CD14-positive monocyte (primary cell): ENCODE results near the gene LAGE3. TPM values are rescaled to one million over a fixed set of nuclear protein-coding genes. Genes with fewer than 3 reads are reported as not detected.

Source experiments
- DNase-seq, 3 donors: peaks; one replicate each; pipeline ENCODE4 v3.0.0-alpha.2; 2011 to 2022
- H2AFZ ChIP-seq: 2 replicates; pipeline ENCODE4 v1.6.0; 2012; ENCODE audit warnings: mild to moderate bottlenecking, low read depth, low read length, inconsistent platforms; ENCODE audit not compliant: insufficient read depth, poor library complexity, severe bottlenecking
- H3K27ac ChIP-seq, 2 donors: 1 replicate in 1 of 2; 2 replicates in 1 of 2; pipeline ENCODE4 v1.5.1; 2012 to 2013; ENCODE audit warnings: low read length in 2 of 2, control low read depth in 1 of 2, inconsistent platforms in 1 of 2, low read depth in 1 of 2, mild to moderate bottlenecking in 1 of 2
- H3K27me3 ChIP-seq, 2 donors: one replicate each; pipeline versions ENCODE4 v1.6.0 to v1.6.1; 2011 to 2013; ENCODE audit warnings: low read length in 2 of 2; ENCODE audit not compliant: control insufficient read depth in 2 of 2, insufficient read depth in 2 of 2
- H3K36me3 ChIP-seq, 2 donors: replicated peaks in 1 of 2; 1 replicate in 1 of 2; 2 replicates in 1 of 2; pipeline versions ENCODE4 v1.5.1 to v1.6.1; 2012 to 2013; ENCODE audit warnings: low read length in 2 of 2, control low read depth in 1 of 2, inconsistent platforms in 1 of 2, mild to moderate bottlenecking in 1 of 2; ENCODE audit not compliant: insufficient read depth in 2 of 2, control insufficient read depth in 1 of 2
- H3K4me1 ChIP-seq, 2 donors: 1 replicate in 1 of 2; 2 replicates in 1 of 2; pipeline versions ENCODE4 v1.5.1 to v1.6.1; 2012 to 2013; ENCODE audit warnings: low read length in 2 of 2, control low read depth in 1 of 2, inconsistent platforms in 1 of 2, mild to moderate bottlenecking in 1 of 2, moderate library complexity in 1 of 2; ENCODE audit not compliant: insufficient read depth in 2 of 2, control insufficient read depth in 1 of 2
- H3K4me2 ChIP-seq: replicated peaks from 2 replicates; pipeline ENCODE3; 2012; ENCODE audit warnings: low read length, moderate library complexity, mild to moderate bottlenecking; ENCODE audit not compliant: poor library complexity, severe bottlenecking; ENCODE audit errors: extremely low read depth
- H3K4me3 ChIP-seq, 3 experiments: fragments of 200-600 bp in 1 of 3; sonication (generic) in 1 of 3; replicated peaks in 1 of 3; 1 replicate in 2 of 3; 2 replicates in 1 of 3; pipeline ENCODE4 v1.5.1; 2011 to 2013; ENCODE audit warnings: low read length in 3 of 3, mild to moderate bottlenecking in 3 of 3, control low read depth in 2 of 3, low read depth in 2 of 3, inconsistent platforms in 1 of 3, moderate library complexity in 1 of 3
- H3K79me2 ChIP-seq: 2 replicates; pipeline ENCODE4 v1.6.0; 2012; ENCODE audit warnings: mild to moderate bottlenecking, control low read depth, inconsistent platforms, low read length, moderate library complexity; ENCODE audit not compliant: insufficient read depth
- H3K9ac ChIP-seq: 2 replicates; pipeline ENCODE4 v1.6.0; 2017; ENCODE audit warnings: low read length, mild to moderate bottlenecking; ENCODE audit not compliant: insufficient read depth, poor library complexity, severe bottlenecking
- H3K9me3 ChIP-seq, 2 donors: replicated peaks in 1 of 2; 1 replicate in 1 of 2; 2 replicates in 1 of 2; pipeline versions ENCODE4 v1.5.1 to v1.6.1; 2012 to 2013; ENCODE audit warnings: low read length in 2 of 2, control low read depth in 1 of 2; ENCODE audit not compliant: control insufficient read depth in 1 of 2, insufficient read depth in 1 of 2
- H4K20me1 ChIP-seq: 2 replicates; pipeline ENCODE4 v1.6.0; 2012; ENCODE audit warnings: mild to moderate bottlenecking, low read length, control low read depth, moderate library complexity; ENCODE audit not compliant: insufficient read depth
- H3K27ac Mint-ChIP-seq, 7 donors: one replicate each; pipeline ENCODE4 v1.8.0; 2020; ENCODE audit warnings: mild to moderate bottlenecking in 7 of 7, mixed read lengths in 7 of 7, moderate library complexity in 6 of 7, inconsistent platforms in 2 of 7
- H3K27me3 Mint-ChIP-seq, 3 donors: one replicate each; pipeline ENCODE4 v1.8.0; 2021 to 2022; ENCODE audit warnings: low read depth in 3 of 3, mild to moderate bottlenecking in 3 of 3, mixed read lengths in 3 of 3, moderate library complexity in 3 of 3, inconsistent platforms in 1 of 3
- H3K36me3 Mint-ChIP-seq, 2 donors: one replicate each; pipeline ENCODE4 v1.8.0; 2020; ENCODE audit warnings: mixed read lengths in 2 of 2, inconsistent platforms in 1 of 2, mild to moderate bottlenecking in 1 of 2
- H3K4me1 Mint-ChIP-seq: one replicate; pipeline ENCODE4 v1.8.0; 2020; ENCODE audit warnings: mild to moderate bottlenecking, mixed read lengths
- H3K4me3 Mint-ChIP-seq, 2 donors: one replicate each; pipeline ENCODE4 v1.8.0; 2020; ENCODE audit warnings: mild to moderate bottlenecking in 2 of 2, mixed read lengths in 2 of 2, moderate library complexity in 1 of 2
- H3K9me3 Mint-ChIP-seq, 7 donors: one replicate each; pipeline ENCODE4 v1.8.0; 2020 to 2022; ENCODE audit warnings: mixed read lengths in 7 of 7, mild to moderate bottlenecking in 6 of 7, moderate library complexity in 6 of 7, inconsistent platforms in 2 of 7
- WGBS: methylation state at CpG from one replicate; pipeline ENCODE4 v1.1.5; 2013; ENCODE audit warnings: missing lambda C conversion rate; ENCODE audit not compliant: insufficient coverage; 5-methylcytosine and 5-hydroxymethylcytosine counted together
- intact Hi-C, 2 donors: fragments of 100-400 bp; cut with micrococcal nuclease; formaldehyde crosslinking; loops; one replicate each; pipeline versions ENCODE4 v1.15.0 to v1.15.1; 2023
- polyA plus RNA-seq, 3 donors: library from polyadenylated mRNA; depleted of rRNA in 1 of 3; unstranded in 2 of 3; stranded (reverse) in 1 of 3; fragments of 300-500 nt in 2 of 3; fragments of >200 nt in 1 of 3; fragmentation: Illumina TruSeq in 2 of 3; gene quantifications; 1 replicate in 2 of 3; 2 replicates in 1 of 3; pipeline ENCODE4 v1.2.3, GENCODE V29; 2012 to 2021
- TF ChIP-seq, protein P1 (sequence below): fragments of 200-600 bp; IDR thresholded peaks from one replicate; pipeline ENCODE4 v1.8.0; 2022; ENCODE audit warnings: antibody characterized with exemption, mild to moderate bottlenecking

Gene LAGE3
- polyA plus RNA-seq, 3 donors = 12.4 to 30.9 (median 18.6) TPM

- Mint-ChIP-seq H3K9me3 (peaks cover 0 to 33% (median 15%) of the 10 kb centered on the region in 7 donors), H3K27ac (peak overlapping the region in 3 of 7 donors; percentile 19 to 96 (median 94)), H3K4me3 (peak overlapping the region; percentile 87 to 90), H3K4me1 (peaks cover 29% of the 10 kb centered on the region), H3K36me3 (peaks cover 12% of the 10 kb centered on the region in 2 donors), H3K27me3 (peaks cover 0 to 8% (median 0%) of the 10 kb centered on the region in 3 donors)
- DNase-seq = no peak
- H3K4me3 ChIP-seq = peak overlapping the region in 1 of 3 experiments; percentile 74
- H3K79me2 ChIP-seq = peaks cover 20% of the 10 kb centered on the region
- H3K9me3 ChIP-seq = no peaks in the 10 kb centered on the region
- WGBS = no CpG with 5 or more reads among the region's 4 CpGs
- no peak overlapping the region for H3K9ac ChIP-seq
- no peaks in the 10 kb centered on the region for H3K27me3 ChIP-seq
- H3K36me3 ChIP-seq = peaks cover 0 to 3% of the 10 kb centered on the region in 2 donors
- H3K27ac ChIP-seq = no peak overlapping the region
- no peak overlapping the region for H2AFZ ChIP-seq
- H3K4me1 ChIP-seq = peaks cover 38 to 54% of the 10 kb centered on the region in 2 donors
- no peaks in the 10 kb centered on the region for H4K20me1 ChIP-seq
- intact Hi-C loops = no loop called here
- peak overlapping the region; percentile 70 for H3K4me2 ChIP-seq
- TF ChIP-seq, protein P1, sequence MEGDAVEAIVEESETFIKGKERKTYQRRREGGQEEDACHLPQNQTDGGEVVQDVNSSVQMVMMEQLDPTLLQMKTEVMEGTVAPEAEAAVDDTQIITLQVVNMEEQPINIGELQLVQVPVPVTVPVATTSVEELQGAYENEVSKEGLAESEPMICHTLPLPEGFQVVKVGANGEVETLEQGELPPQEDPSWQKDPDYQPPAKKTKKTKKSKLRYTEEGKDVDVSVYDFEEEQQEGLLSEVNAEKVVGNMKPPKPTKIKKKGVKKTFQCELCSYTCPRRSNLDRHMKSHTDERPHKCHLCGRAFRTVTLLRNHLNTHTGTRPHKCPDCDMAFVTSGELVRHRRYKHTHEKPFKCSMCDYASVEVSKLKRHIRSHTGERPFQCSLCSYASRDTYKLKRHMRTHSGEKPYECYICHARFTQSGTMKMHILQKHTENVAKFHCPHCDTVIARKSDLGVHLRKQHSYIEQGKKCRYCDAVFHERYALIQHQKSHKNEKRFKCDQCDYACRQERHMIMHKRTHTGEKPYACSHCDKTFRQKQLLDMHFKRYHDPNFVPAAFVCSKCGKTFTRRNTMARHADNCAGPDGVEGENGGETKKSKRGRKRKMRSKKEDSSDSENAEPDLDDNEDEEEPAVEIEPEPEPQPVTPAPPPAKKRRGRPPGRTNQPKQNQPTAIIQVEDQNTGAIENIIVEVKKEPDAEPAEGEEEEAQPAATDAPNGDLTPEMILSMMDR = no peak
These were observed 10.1 kb upstream of the LAGE3 start for GRCh38 chrX:154489182-154489581.

DNA sequence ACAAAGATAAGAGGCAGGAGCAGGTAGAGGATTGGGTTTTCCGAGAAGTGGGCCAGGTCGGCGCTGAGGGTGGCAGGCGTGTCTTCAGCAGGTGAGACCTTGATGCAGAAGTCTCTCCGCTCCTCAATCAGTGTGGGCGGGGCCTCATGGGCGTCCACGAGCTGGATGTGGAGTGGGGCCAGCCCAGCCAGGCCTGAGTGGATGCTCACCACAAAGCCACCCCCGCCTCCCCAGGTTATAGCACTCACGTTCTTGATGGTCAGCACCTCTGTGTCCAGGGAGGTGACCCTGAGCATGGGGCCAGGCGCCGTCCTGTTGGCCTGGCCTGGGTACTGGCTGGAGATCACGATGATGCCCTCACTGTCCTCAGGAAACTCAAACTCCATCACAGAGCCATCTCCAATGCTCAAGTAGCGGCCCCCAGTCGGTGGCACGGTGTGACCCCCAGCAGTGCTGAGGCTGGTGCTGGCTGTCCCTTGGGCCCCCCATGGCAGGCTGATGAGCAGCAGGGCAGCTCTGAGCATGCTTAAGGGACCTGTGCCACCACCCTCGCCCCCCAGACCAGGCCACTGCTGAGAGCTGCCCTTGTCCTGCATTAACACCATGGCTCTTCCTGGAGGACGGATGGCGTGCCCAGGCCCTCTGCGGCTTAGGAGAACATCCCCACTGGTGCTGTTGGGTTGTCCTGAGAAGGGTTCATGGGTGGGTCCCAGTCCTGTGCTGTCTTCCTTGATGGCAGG lies 9.4 kb upstream of the LAGE3 start:
- H3K4me1 ChIP-seq = peaks cover 41 to 56% of the 10 kb centered on the region in 2 donors
- peaks cover 32% of the 10 kb centered on the region for H3K4me1 Mint-ChIP-seq
- H3K4me3 ChIP-seq = no peak overlapping the region

More for the DNA sequence above, 9.4 kb upstream of the LAGE3 start:
- no peak overlapping the region for H3K9ac ChIP-seq
- no peaks in the 10 kb centered on the region for H3K9me3 ChIP-seq
- Mint-ChIP-seq H3K4me3 (no peak overlapping the region), H3K27me3 (peaks cover 0 to 8% (median 0%) of the 10 kb centered on the region in 3 donors), H3K27ac (peak overlapping the region in 5 of 7 donors; percentile 11 to 82 (median 42)), H3K36me3 (peaks cover 12 to 15% of the 10 kb centered on the region in 2 donors), H3K9me3 (peaks cover 0 to 33% (median 15%) of the 10 kb centered on the region in 7 donors)
- no peaks in the 10 kb centered on the region for H4K20me1 ChIP-seq
- H3K79me2 ChIP-seq = peaks cover 20% of the 10 kb centered on the region
- intact Hi-C loops = no loop called here
- TF ChIP-seq, protein P1 = no peak
- DNase-seq = no peak
- no peak overlapping the region for H2AFZ ChIP-seq
- H3K36me3 ChIP-seq = peaks cover 0 to 3% of the 10 kb centered on the region in 2 donors
- no peak overlapping the region for H3K27ac ChIP-seq
- no peak overlapping the region for H3K4me2 ChIP-seq
- WGBS = 95% methylated on average over 13 of the region's 20 CpGs
- no peaks in the 10 kb centered on the region for H3K27me3 ChIP-seq
